Panc1 (cell line): Measurements from ENCODE around the gene RPS6KB1. TPM values are rescaled to one million over a fixed set of nuclear protein-coding genes. Genes with fewer than 3 reads are reported as not detected.

Source experiments
- total RNA-seq: library from RNA; stranded (reverse); gene quantifications from one replicate; pipeline ENCODE4 v1.2.1, GENCODE V29; 2021; ENCODE audit not compliant: unreplicated experiment

Gene RPS6KB1
- total RNA-seq, 1 experiment from 2014 or later = 34.6 TPM

Other genes starting within 250 kb of the RPS6KB1 start
- gene PTRH2, start 185.7 kb upstream of the RPS6KB1 start, total RNA-seq = 40.2 TPM
- gene VMP1, start 185.5 kb upstream of the RPS6KB1 start, total RNA-seq = 281 TPM
- gene TUBD1, start 178 bp upstream of the RPS6KB1 start, total RNA-seq = 12.5 TPM
- 11.7 TPM for gene RNFT1, start 71.6 kb downstream of the RPS6KB1 start, total RNA-seq
- 20.9 TPM for gene HEATR6, start 185.8 kb downstream of the RPS6KB1 start, total RNA-seq